Mononuclear cell (primary cell): ENCODE data around the gene SPRED2. TPM values are rescaled to one million over a fixed set of nuclear protein-coding genes. Genes with fewer than 3 reads are reported as not detected.
A peak's percentile ranks its signal among the peaks of the same experiment; 100 is the strongest.
"Not testable (repeated sequence)": the region's sequence is repeated elsewhere in the genome, so short reads cannot be mapped to it uniquely, and the experiment has no call there.

Experiments
- H3K27me3 ChIP-seq: 2 replicates; pipeline ENCODE4 v1.6.0; 2011; ENCODE audit warnings: low read length, control low read depth; ENCODE audit not compliant: insufficient read depth
- H3K4me1 ChIP-seq: 2 replicates; pipeline ENCODE4 v1.5.1; 2011; ENCODE audit warnings: mild to moderate bottlenecking, low read length, control low read depth; ENCODE audit not compliant: insufficient read depth
- H3K4me3 ChIP-seq: 2 replicates; pipeline ENCODE4 v1.5.1; 2011; ENCODE audit warnings: mild to moderate bottlenecking, low read length, moderate library complexity
- H3K9me3 ChIP-seq: 2 replicates; pipeline ENCODE4 v1.5.1; 2011; ENCODE audit warnings: low read depth, mild to moderate bottlenecking, control low read depth, low read length
- total RNA-seq: library from RNA; depleted of rRNA; stranded (reverse); fragments of >200 nt; gene quantifications from one replicate; pipeline ENCODE4 v1.2.3, GENCODE V29; 2012

Gene SPRED2
- total RNA-seq, 1 donor, result 1.7 TPM

DNA sequence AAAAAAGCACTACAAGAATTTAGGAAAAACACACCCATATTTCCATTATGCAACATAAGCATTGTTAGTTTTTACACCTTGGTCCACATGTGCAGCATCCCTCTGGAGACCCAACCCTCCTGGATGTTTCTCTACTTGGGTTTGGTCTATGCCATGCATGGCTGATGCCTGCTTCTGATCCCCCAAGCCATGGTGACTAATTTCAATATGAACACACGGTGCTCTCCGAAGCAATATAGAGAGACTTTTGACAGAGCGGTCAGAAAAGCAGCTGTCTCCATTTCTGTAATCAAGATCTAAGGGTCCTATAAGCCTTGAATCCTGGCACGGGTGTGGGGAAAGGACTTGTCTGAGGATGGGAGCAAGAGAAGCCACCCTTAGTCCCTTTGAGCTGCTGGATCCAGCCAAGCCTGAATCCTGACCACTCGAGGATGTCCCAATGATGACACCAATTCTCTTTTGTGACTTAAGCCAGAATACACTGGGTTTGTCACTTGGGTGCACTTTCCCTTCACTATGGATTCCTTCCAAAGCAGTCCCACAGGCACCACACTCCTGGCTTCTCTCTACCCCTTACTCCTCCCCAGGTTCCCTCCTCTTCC, 113.2 kb downstream of the SPRED2 start:
- no peaks in the 10 kb centered on the region for H3K27me3 ChIP-seq
- no peaks in the 10 kb centered on the region for H3K4me1 ChIP-seq
- no peak overlapping the region for H3K4me3 ChIP-seq
- H3K9me3 ChIP-seq, result no peaks in the 10 kb centered on the region

DNA sequence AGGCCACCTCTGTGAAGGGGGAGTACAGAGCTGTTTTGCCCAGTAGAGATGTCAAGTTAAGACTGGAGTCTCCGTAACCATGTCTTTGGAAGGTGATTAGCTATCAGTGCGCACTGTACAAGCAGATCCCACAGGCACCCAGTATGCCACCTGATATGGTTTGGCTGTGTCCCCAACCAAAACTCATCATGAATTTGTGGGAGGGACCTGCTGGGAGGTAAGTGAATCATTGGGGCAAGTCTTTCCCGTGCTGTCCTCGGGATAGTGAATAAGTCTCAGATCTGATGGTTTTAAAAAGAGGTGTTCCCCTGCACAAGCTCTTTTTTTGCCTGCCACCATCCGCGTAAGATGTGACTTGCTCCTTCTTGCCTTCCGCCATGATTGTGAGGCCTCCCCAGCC, 114.6 kb downstream of the SPRED2 start:
- Histone ChIP-seq H3K4me3 (no peak overlapping the region), H3K4me1 (no peaks in the 10 kb centered on the region), H3K27me3 (no peaks in the 10 kb centered on the region), H3K9me3 (no peaks in the 10 kb centered on the region)

DNA sequence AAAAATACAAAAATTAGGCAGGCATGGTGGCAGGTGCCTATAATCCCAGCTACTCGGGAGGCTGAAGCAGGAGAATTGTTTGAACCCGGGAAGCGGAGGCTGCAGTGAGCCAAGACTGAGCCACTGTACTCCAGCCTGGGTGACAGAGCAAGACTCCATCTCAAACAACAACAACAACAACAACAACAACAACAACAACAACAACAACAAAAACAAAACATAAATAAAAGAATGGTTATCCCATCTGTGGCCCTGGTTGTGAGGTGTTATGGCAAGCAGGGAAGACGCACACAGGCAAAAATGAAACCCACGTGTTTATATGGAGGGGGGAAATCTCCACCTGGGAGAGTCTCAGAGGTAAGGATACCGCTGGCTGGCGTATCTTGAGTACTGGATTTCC, 115.0 kb downstream of the SPRED2 start:
- H3K4me1 ChIP-seq, H3K27me3 ChIP-seq, H3K9me3 ChIP-seq, H3K4me3 ChIP-seq: not testable (repeated sequence)

DNA sequence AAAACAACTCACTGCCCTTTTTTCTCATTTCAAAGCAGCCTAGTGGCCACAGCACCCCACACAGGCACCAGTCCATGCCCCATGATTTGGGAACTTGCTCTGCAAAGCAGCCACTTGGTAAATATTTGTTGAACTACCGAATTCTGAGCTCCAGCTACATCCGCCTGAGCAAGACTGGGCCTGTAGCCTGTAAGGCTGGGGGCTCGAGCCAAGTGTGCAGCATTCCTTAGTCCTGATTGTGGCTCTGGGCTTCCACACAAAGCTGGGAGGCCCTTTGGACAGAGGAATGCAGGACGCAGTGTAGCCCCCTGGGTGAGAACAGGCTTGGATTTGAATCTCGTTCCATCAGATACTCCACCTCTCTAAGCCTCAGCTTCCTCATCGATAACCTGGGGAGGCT, 116.3 kb downstream of the SPRED2 start:
- Histone ChIP-seq H3K4me3 (no peak overlapping the region), H3K9me3 (no peaks in the 10 kb centered on the region), H3K27me3 (no peaks in the 10 kb centered on the region), H3K4me1 (no peaks in the 10 kb centered on the region)

DNA sequence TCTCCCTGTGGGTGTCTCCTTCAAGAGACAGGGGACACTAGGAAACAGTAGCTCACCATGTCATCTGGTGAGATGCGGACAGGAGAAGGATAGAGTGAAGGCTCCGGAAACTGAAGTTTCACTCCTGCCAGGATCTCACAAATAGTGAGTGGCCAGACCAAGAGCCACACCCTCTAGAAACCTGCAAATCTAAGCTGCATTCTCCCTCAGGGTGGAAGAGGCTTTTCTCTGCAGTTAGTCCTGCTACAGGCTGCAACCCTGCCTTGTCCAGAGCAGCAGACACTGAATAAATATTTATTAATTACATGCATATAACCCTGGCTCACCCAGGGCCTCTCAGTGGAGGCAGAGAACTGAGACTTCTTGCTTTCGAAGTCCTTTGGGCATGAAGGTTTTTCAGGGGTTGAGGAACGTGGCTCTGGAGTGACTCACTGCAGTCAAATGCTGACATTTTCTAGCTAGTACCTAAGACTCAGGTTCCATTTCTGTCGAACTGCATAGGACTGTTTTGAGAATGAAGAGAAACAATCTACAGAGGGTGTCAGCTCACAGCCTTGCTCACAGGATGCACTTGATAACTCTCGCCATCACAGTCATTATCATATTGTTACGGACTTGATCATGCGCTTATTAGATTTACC, 117.5 kb downstream of the SPRED2 start:
- Histone ChIP-seq H3K4me3 (no peak overlapping the region), H3K4me1 (no peaks in the 10 kb centered on the region), H3K9me3 (no peaks in the 10 kb centered on the region), H3K27me3 (no peaks in the 10 kb centered on the region)

DNA sequence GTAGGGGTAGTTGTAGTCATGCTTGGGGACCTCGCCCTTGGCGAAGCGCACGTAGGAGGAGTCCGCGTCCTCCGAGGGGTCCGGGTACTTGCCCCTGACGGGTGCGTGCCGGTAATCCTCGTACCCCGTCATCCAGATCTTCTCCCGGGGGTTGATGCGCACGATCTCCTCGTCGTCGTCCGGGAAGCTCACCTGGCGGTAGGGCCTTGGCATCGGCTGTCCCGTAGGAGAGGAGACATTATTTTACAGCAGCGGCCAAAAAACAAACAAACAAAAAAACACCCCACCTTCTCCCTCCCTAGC, 118.5 kb downstream of the SPRED2 start:
- Histone ChIP-seq H3K4me3 (no peak overlapping the region), H3K9me3 (no peaks in the 10 kb centered on the region), H3K27me3 (no peaks in the 10 kb centered on the region), H3K4me1 (no peaks in the 10 kb centered on the region)

DNA sequence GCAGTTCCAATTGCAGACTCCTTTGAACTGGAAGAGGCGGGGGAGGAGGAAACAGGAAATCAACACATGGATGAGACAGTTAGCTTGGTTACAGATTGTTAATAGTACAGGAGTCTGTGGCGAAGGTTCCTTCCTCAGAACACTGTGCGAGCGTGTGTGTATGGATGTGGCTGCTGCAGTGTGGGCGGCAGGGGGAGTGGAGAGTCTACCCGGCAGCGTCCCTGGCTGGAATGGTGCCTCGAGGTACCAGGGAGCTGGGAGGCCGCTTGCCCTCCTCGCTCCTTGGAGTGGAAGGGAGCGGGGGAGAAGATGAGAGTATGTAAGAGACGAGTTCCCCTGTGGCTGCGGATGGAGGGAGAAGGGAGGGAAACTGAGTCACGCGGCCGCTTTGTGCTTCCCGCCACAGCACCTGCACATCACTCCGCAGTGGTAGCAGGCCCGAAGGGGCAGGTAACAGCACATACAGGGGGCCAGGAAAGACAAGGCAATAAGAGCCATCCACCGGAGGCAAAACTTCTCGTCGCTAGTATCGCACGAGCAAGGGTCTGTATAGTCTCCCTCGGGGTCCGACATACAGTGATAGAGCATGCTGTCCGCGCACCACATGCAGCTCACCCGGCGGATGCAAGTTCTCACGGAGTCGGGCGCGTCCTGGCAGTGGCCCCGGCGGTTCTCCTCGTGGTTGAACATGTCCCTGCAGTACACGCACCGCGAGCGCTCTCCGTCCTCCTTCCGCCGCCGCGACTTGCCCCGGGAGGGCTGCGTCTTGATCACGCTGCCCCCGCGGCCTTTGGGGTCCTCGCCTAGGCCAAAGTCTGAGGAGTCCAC, 119.1 kb downstream of the SPRED2 start:
- no peaks in the 10 kb centered on the region for H3K27me3 ChIP-seq
- no peak overlapping the region for H3K4me3 ChIP-seq
- H3K4me1 ChIP-seq, result no peaks in the 10 kb centered on the region
- no peaks in the 10 kb centered on the region for H3K9me3 ChIP-seq

DNA sequence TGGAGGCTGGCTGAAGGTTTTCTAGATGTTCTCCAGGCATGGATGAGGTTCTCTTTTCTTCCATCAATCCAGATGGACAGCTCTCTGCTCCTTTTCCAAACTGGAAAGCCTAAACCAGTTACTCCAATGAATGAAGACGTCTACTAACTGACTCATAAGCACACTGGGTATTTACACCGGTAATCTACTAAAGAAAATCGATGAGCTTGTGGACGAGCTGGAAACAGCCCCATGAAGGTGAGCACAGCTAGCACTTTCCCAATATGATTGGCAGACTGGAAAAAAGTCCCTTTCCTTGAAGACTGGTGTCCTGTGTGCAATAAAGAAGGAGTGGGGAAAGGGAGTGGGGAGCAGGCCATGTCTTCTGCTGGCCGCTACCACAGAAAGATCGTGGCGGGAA, 120.8 kb downstream of the SPRED2 start:
- Histone ChIP-seq H3K4me1 (no peaks in the 10 kb centered on the region), H3K9me3 (no peaks in the 10 kb centered on the region), H3K4me3 (no peak overlapping the region), H3K27me3 (no peaks in the 10 kb centered on the region)

DNA sequence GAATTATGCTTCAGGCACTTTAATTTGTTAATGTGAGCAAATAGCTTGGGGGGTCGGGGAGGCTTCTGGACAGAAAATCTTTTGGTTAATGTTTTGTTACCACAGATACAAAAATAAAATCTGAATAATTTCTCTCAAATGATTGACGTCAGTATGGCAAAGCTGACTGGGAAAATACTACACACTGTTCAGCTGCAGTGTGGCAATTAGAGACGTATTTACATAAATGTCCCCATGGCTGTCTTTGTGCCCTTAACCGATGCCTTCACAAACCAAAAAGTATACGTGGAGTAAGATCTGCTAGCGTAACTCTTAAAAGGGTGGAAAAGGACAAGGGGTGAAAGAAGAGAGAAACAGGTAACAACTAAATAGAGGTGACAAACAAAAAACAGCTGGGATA, 121.3 kb downstream of the SPRED2 start:
- Histone ChIP-seq H3K4me1 (no peaks in the 10 kb centered on the region), H3K9me3 (no peaks in the 10 kb centered on the region), H3K27me3 (no peaks in the 10 kb centered on the region), H3K4me3 (no peak overlapping the region)

DNA sequence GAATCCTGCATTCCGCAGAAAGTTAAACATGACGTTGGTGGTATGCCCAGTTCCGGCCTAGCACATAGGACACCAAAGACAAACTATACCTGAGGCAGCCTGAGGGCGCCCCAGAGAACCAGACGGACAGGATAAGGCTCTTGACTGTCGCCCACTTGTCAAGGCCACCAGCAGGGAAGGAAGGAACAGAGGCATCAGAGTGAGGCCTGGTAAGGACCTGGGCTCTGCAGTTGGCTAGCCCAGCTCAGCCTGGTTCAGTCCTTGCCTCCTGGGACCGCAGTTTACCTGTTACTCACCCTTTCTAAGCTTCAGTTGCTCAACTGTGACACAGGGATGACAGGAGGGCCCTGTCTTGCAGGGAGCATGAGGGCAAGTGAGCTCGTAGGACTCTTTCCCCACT, 122.7 kb downstream of the SPRED2 start:
- Histone ChIP-seq H3K4me1 (no peaks in the 10 kb centered on the region), H3K4me3 (no peak overlapping the region), H3K9me3 (no peaks in the 10 kb centered on the region)

DNA sequence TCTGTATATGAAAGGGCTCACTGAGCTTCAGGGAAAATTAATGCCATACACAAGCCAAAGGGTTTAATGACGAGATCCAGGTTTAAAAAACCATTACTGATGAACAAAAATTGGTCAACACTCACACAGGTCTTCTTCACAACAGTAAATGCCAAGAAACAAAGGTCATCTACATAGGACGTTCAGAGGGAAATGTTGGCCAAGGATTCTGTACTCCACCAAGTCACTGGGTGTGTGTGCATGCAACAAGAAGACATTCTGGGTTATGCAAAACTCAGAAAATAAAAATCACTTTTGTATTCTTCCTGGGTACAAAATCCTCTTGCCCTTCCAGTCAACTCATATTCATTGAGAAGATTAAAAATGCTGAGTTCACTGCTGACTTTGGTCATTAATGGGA, 126.5 kb downstream of the SPRED2 start:
- H3K27me3 ChIP-seq, result no peaks in the 10 kb centered on the region
- peaks cover 19% of the 10 kb centered on the region for H3K4me1 ChIP-seq
- no peak overlapping the region for H3K4me3 ChIP-seq
- no peaks in the 10 kb centered on the region for H3K9me3 ChIP-seq

More for the DNA sequence above, 122.7 kb downstream of the SPRED2 start:
- H3K27me3 ChIP-seq, result no peaks in the 10 kb centered on the region

DNA sequence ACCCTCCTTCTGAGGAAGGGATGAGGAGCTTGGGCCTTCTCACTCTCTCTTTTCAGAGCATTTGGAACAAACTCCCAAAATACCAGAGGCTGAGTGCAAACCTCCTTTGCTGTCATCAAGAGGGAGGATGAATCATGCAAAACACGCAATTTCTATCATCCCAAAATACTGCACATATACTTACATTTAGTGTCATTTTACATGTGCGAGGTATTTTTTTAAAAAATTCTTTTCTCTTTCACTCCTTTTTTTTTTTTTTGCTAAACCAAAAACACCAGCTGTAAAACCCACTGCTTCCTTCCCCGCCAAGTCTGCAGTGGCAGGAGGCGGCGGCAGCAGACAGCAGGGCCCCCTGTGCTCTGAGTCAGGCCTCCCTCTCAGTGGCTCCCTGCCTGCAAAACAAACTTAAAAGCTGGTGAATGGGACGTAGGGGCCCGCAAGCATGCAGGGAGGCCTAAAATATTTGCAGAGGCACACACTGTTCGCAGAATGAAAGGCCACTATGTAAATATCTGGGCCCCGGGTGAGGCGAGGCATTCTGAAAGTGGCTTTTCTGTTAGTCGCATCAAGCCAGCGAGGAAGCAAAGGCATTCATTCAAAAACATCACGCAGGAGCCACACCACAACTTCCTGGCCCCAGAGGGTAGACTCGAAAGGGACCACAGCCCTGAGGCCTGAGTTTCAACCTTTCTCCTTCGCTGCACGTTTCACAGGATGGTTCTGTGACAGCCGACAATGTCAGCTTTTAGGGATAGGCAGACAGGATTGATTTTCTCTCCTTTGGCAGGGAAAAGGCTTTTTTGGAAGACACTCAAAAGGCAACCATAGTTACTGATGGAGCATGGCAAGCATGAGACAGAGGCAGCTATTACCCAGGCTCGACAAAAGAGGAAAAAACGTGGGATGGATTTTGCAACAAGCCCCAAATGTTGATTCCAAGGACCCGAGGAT, 131.4 kb downstream of the SPRED2 start:
- Histone ChIP-seq H3K27me3 (no peaks in the 10 kb centered on the region), H3K4me3 (peak overlapping the region; percentile 3), H3K9me3 (no peaks in the 10 kb centered on the region), H3K4me1 (peaks cover 30% of the 10 kb centered on the region)

DNA sequence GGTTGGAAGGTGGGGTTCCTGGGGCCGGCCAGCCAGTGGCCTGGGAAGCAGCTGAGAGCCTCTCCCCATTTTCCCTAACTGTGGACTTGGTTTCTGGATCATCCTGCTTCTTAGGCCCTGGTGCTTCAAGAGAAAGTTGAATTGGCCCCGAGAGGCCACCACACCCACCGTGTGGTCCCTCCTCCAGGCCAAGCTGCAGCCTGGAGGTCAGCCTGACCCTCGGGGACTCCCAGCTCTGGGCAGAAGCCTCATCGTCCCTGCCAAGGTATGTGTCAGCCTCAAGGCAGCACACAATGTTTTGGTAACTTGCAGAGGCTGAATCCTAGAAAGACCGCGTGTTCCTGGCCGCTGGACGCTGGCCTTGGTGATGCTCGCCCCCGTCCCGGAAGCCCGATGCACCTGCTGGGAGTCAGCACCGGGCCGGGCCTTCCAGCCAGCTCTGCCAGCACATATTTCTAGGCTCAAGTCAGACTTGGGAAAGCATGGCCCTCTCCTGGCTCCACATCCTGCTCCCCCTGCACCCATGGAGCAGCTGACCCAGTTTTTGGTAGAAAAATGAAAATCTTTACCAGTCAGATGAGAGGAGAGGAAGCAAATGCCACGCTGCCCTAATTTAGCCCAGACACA, 132.2 kb downstream of the SPRED2 start:
- H3K27me3 ChIP-seq, result no peaks in the 10 kb centered on the region
- no peaks in the 10 kb centered on the region for H3K9me3 ChIP-seq
- no peak overlapping the region for H3K4me3 ChIP-seq
- peaks cover 30% of the 10 kb centered on the region for H3K4me1 ChIP-seq

DNA sequence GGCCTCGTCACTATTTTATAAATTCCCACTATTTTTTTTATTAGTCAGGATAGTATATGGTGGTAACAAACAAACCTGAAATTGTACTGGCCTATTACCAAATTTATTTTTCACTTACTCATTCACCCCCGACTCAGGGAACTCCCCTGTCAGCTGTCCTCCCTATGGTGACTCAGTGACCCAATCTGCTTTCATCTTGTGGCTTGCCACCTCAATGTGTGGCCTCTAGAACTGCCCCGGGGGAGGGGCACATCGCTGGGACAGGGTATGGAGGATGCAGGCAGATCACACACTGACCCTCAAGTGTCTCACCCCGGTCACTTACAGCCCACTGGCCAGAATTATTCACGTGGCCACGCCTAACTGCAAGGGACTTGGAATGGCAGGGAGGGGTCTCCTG, 133.2 kb downstream of the SPRED2 start:
- H3K4me1 ChIP-seq, result peaks cover 30% of the 10 kb centered on the region

More for the DNA sequence above, 133.2 kb downstream of the SPRED2 start:
- no peaks in the 10 kb centered on the region for H3K9me3 ChIP-seq
- no peak overlapping the region for H3K4me3 ChIP-seq
- H3K27me3 ChIP-seq, result no peaks in the 10 kb centered on the region
